Bronchus fibroblast of lung (primary cell): ENCODE data around the gene DCAF12. TPM values are rescaled to one million over a fixed set of nuclear protein-coding genes. Genes with fewer than 3 reads are reported as not detected.

Source experiments
- total RNA-seq: library from RNA; depleted of rRNA; stranded (reverse); fragments of >200 nt; gene quantifications from 2 replicates; pipeline ENCODE4 v1.2.3, GENCODE V29; 2015

Gene DCAF12
- 15.9 and 17.0 TPM in 2 replicates for total RNA-seq

DNA sequence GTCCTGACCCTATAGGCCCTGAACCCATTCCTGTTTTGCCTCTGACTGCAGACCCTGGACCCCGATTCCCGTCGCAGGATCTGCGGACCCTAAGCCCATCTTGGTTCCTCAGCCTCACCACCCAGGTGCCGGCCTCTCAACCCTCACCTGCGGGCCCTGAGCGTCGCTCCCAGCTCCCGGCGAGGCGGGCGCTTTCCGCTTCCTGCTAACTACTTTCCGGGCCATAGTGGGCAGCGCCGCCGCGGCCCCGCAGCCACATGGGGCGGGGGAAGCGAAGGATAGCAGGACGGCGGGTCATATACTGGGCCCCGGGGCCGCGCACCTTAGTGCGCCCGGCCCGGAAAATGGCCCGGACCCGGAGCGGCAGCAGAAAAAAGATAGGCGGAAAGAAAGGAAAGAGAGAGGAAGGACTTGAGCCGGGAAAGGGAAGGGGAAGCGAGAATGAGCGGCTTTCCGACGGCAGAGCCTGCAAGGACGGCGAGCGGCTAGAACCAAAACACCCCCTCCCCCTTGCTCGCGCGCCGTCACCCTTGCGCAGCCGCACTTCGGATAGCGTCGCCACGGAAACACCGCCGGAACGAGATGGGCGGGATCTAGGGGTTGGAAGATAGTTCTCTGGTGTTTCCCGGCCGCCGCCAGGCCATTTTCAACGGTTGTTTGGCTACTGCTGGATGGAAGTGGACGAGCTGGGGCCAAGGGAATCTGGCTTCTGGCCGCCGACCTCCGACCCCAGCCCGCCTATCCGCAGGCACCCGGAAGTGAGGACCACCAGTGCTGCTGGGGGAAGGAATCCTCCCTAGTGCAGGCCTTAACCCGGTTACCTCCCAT, at the start of gene DCAF12:
Gene DCAF12 (minus strand): TSS at position 492 of the 828 bp plus-strand sequence. CDS start 267 bp downstream, at position 225.

DNA sequence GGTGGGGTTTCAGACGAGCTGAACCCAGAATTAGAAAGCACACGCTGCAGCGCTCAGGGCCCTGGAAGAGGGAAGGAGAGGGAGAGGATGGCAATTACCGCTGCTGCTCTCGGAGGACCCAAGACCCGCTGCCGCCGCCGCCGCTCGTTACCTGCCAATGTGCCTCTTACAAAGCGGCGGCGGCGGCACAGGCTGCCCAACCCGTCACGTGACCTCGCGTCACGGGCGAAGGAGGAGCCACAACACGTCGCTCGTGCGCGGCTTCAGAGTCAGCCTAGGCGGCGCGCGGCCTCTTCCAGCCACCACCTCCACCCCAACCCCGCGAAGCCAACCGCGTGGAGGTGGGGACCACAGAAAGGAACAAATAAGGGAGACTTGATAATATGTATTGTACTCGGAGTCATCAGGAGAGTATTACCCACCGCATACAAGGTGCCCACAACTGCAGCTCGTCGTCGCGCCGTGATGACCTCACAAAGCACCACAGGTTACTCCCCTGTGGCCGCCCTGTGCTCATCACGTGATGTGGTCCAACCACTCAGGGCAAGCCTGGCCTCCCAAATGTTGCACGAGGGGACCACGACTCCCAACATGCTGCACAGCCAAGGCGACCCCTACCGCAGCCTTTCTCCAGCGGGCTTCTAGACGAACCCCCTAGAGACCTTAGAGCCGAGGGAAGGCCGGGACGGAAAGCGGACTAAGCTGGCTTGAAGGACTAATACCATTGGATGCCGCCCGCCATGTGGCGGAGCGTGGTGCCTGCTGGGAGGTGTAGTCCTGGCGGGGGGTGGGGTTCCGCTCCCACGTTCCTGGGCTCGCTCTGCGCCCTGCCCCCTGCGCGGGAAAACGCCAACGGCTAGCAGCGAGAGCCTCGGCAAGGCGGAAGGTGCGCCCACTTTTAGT, 77.5 kb downstream of the DCAF12 start, which contains the start of gene UBAP2:
Gene UBAP2 (minus strand): TSS at position 161 of the 903 bp plus-strand sequence. CDS start 31,739 bp downstream, outside the sequence.

Other genes with a start within 250 kb of the DCAF12 start
- 17.2 and 18.8 TPM in 2 replicates for gene UBAP2, start 77.8 kb downstream of the DCAF12 start, total RNA-seq
- 22.9 and 25.9 TPM in 2 replicates for gene UBAP1, start 52.3 kb upstream of the DCAF12 start, total RNA-seq
- 3.7 and 4.0 TPM in 2 replicates for gene KIF24, start 202.6 kb upstream of the DCAF12 start, total RNA-seq
- 62.0 and 66.4 TPM in 2 replicates for gene NUDT2, start 202.9 kb upstream of the DCAF12 start, total RNA-seq